ENCODE measurements around the gene FOSB. TPM values are rescaled to one million over a fixed set of nuclear protein-coding genes. Genes with fewer than 3 reads are reported as not detected.

The FOSB gene
- total RNA-seq, 1 experiment from 2014 or later: 6.4 TPM

DNA sequence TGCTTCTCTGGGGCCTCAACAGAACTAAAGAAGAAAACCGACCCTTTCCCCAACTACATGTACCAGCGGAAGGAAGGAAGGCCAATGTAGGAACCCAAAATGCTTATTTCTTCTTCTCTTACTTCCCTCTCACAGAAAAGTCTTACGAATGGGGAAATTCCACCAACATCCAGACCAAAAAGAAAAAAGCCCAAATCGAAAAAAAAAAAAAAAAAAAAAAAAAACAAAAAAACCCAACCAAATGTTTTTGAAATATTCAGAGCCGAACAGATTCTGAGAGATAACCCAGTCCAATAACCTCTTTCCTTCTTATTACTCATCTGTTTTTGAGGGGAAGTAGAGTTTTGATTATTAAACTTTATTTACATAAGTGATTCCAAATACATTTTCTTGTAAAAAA, 34.3 kb downstream of the FOSB start:
- Histone ChIP-seq H3K4me3 (ENCODE audit: low read depth, low read length) (no peak overlapping the region), H3K36me3 (ENCODE audit: control insufficient read depth, insufficient read depth, low read length) (no peaks in the 10 kb centered on the region), H3K27me3 (replicated peaks; ENCODE audit: control insufficient read depth, insufficient read depth, low read length) (no peaks in the 10 kb centered on the region), H3K4me1 (peaks cover 18% of the 10 kb centered on the region), H3K9me3 (no peaks in the 10 kb centered on the region)
- peaks cover 11% of the 10 kb centered on the region for H3K36me3 Mint-ChIP-seq (ENCODE audit: insufficient read depth, unreplicated experiment)
- ChIA-PET POLR2A (interaction anchor here (0.6 kb wide), 1 partner anchor 263 kb away, joined by 6 read pairs; no protein-coding TSS in a partner anchor), CTCF (no interaction called here)
- H3K4me1 Mint-ChIP-seq (ENCODE audit: low read depth, unreplicated experiment): peaks cover 17% of the 10 kb centered on the region
- H3K27ac Mint-ChIP-seq (ENCODE audit: unreplicated experiment): no peak overlapping the region
- BruUV-seq (replicated peaks): no TSS peak
- peaks cover 1% of the 10 kb centered on the region for H3K27me3 Mint-ChIP-seq (ENCODE audit: insufficient read depth, unreplicated experiment)
- no peak for DNase-seq
- no peak for TF ChIP-seq CTCF (IDR thresholded peaks at IDR 0.05; ENCODE audit: insufficient read depth in 1 of 2, low read depth in 1 of 2, low read length in 1 of 2, severe bottlenecking in 1 of 2, unreplicated experiment in 1 of 2)
- intact Hi-C loops (cut with micrococcal nuclease; ENCODE audit: unreplicated experiment): no loop called here
- H3K4me3 Mint-ChIP-seq (ENCODE audit: unreplicated experiment): no peak overlapping the region
- no peaks in the 10 kb centered on the region for H3K9me3 Mint-ChIP-seq (ENCODE audit: unreplicated experiment)

- Mint-ChIP-seq H3K4me3 (ENCODE audit: unreplicated experiment) (no peak overlapping the region), H3K27ac (ENCODE audit: unreplicated experiment) (no peak overlapping the region), H3K27me3 (ENCODE audit: insufficient read depth, unreplicated experiment) (no peaks in the 10 kb centered on the region), H3K9me3 (ENCODE audit: unreplicated experiment) (no peaks in the 10 kb centered on the region), H3K36me3 (ENCODE audit: insufficient read depth, unreplicated experiment) (peaks cover 15% of the 10 kb centered on the region), H3K4me1 (ENCODE audit: low read depth, unreplicated experiment) (peaks cover 16% of the 10 kb centered on the region)
- CTCF ChIA-PET: interaction anchor here (0.7 kb wide), 2 partner anchors 7 to 86 kb away, joined by 3 to 4 read pairs; no protein-coding TSS in a partner anchor
- no peaks in the 10 kb centered on the region for H3K27me3 ChIP-seq (replicated peaks; ENCODE audit: control insufficient read depth, insufficient read depth, low read length)
- POLR2A ChIA-PET: no interaction called here
- H3K4me3 ChIP-seq (ENCODE audit: low read depth, low read length): no peak overlapping the region
- H3K36me3 ChIP-seq (ENCODE audit: control insufficient read depth, insufficient read depth, low read length): no peaks in the 10 kb centered on the region
- H3K9me3 ChIP-seq: no peaks in the 10 kb centered on the region
- no peak for TF ChIP-seq CTCF (IDR thresholded peaks at IDR 0.05; ENCODE audit: insufficient read depth in 1 of 2, low read depth in 1 of 2, low read length in 1 of 2, severe bottlenecking in 1 of 2, unreplicated experiment in 1 of 2)
- H3K4me1 ChIP-seq: peaks cover 10% of the 10 kb centered on the region
- DNase-seq: no peak
- intact Hi-C loops (cut with micrococcal nuclease; ENCODE audit: unreplicated experiment): no loop called here
- BruUV-seq (replicated peaks): no TSS peak
Observed at GRCh38 chr19:45503909-45504308, 36.1 kb downstream of the FOSB start.

DNA sequence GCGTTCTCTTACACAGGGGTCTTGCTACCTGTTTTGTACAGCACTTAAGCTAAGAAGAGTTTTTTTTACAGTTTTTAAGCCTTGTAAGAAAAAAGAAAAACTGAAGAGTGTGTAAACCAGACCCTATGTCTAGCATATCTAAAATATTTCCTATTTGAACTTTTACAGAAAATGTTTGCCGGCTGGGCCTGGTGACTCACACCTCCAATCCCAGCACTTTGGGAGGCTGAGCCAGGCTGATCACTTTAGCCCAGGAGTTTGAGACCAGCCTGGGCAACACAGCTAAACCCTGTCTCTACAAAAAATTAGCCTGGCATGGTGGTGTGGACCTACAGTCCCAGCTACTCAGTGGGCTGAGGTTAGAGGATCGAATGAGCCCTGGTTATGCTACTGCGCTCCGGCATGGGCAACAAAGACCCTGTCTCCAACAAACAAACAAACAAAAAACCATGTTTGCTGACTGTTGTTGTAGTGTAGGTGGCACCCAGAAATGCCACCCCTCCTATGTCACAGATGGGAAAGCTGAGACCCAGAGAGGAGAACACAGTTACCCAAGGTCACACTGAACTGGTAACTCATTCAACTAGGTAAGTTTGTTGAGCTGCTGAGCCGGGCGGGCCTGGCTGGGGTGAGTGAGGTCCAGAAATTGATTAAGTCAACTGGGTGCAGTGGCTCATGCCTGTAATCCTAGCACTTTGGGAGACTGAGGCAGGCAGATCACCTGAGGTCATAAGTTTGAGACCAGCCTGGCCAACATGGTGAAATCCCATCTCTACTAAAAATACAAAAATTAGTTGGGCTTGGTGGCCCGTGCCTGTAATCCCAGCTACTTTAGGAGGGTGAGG, 37.6 kb downstream of the FOSB start:
- ChIA-PET POLR2A (no interaction called here), CTCF (no interaction called here)
- TF ChIP-seq CTCF (IDR thresholded peaks at IDR 0.05; ENCODE audit: insufficient read depth in 1 of 2, low read depth in 1 of 2, low read length in 1 of 2, severe bottlenecking in 1 of 2, unreplicated experiment in 1 of 2): no peak
- DNase-seq: no peak
- peak overlapping the region; percentile 91 for H3K4me3 Mint-ChIP-seq (ENCODE audit: unreplicated experiment)
- Histone ChIP-seq H3K27me3 (replicated peaks; ENCODE audit: control insufficient read depth, insufficient read depth, low read length) (no peaks in the 10 kb centered on the region), H3K4me3 (ENCODE audit: low read depth, low read length) (no peak overlapping the region), H3K36me3 (ENCODE audit: control insufficient read depth, insufficient read depth, low read length) (no peaks in the 10 kb centered on the region), H3K9me3 (no peaks in the 10 kb centered on the region), H3K4me1 (peaks cover 11% of the 10 kb centered on the region)
- intact Hi-C loops (cut with micrococcal nuclease; ENCODE audit: unreplicated experiment): no loop called here
- no TSS peak for BruUV-seq (replicated peaks)
- peaks cover 12% of the 10 kb centered on the region for H3K4me1 Mint-ChIP-seq (ENCODE audit: low read depth, unreplicated experiment)
- H3K27ac Mint-ChIP-seq (ENCODE audit: unreplicated experiment): peak overlapping the region; percentile 74
- no peaks in the 10 kb centered on the region for H3K27me3 Mint-ChIP-seq (ENCODE audit: insufficient read depth, unreplicated experiment)
- H3K36me3 Mint-ChIP-seq (ENCODE audit: insufficient read depth, unreplicated experiment): peaks cover 20% of the 10 kb centered on the region
- H3K9me3 Mint-ChIP-seq (ENCODE audit: unreplicated experiment): no peaks in the 10 kb centered on the region
